Measurements from ENCODE around the gene TMEM167B. TPM values are rescaled to one million over a fixed set of nuclear protein-coding genes. Genes with fewer than 3 reads are reported as not detected.

Gene TMEM167B
- total RNA-seq, 1 donor from 2014 or later: 16.9 TPM

GRCh38 chr1:109080441-109081082 lies 10.0 kb upstream of the TMEM167B start:
- DNase-seq (ENCODE audit: extremely low read depth, low read depth, low spot score): no peak

- no peak for DNase-seq (ENCODE audit: extremely low read depth, low read depth, low spot score)
These were observed 7.1 kb upstream of the TMEM167B start for GRCh38 chr1:109083501-109083900.

- DNase-seq (ENCODE audit: extremely low read depth, low read depth, low spot score): no peak
These were observed 6.6 kb upstream of the TMEM167B start for GRCh38 chr1:109083923-109084322.

GRCh38 chr1:109084563-109085517 lies 5.7 kb upstream of the TMEM167B start:
- no peak for DNase-seq (ENCODE audit: extremely low read depth, low read depth, low spot score)

GRCh38 chr1:109089242-109090015 lies 1.1 kb upstream of the TMEM167B start:
- DNase-seq (ENCODE audit: extremely low read depth, low read depth, low spot score): no peak

- no peak for DNase-seq (ENCODE audit: extremely low read depth, low read depth, low spot score)
These were observed 694 bp downstream of the TMEM167B start for GRCh38 chr1:109091078-109091838.

- no peak for DNase-seq (ENCODE audit: extremely low read depth, low read depth, low spot score)
These were observed 1.3 kb downstream of the TMEM167B start for GRCh38 chr1:109091839-109092193.

- no peak for DNase-seq (ENCODE audit: extremely low read depth, low read depth, low spot score)
These were observed 3.8 kb downstream of the TMEM167B start for GRCh38 chr1:109094377-109094803.

- DNase-seq (ENCODE audit: extremely low read depth, low read depth, low spot score): no peak
These were observed 4.3 kb downstream of the TMEM167B start for GRCh38 chr1:109094871-109095270.

- DNase-seq (ENCODE audit: extremely low read depth, low read depth, low spot score): no peak
These were observed 5.1 kb downstream of the TMEM167B start for GRCh38 chr1:109095631-109096030.

GRCh38 chr1:109096120-109096519 lies 5.6 kb downstream of the TMEM167B start:
- no peak for DNase-seq (ENCODE audit: extremely low read depth, low read depth, low spot score)

- DNase-seq (ENCODE audit: extremely low read depth, low read depth, low spot score): no peak
These were observed 9.6 kb downstream of the TMEM167B start for GRCh38 chr1:109099938-109100773.

- DNase-seq (ENCODE audit: extremely low read depth, low read depth, low spot score): no peak
These were observed 14.0 kb downstream of the TMEM167B start for GRCh38 chr1:109104364-109105151.

- no peak for DNase-seq (ENCODE audit: extremely low read depth, low read depth, low spot score)
These were observed 15.3 kb downstream of the TMEM167B start for GRCh38 chr1:109105881-109106280.

- no peak for DNase-seq (ENCODE audit: extremely low read depth, low read depth, low spot score)
These were observed 17.2 kb downstream of the TMEM167B start for GRCh38 chr1:109107785-109108184.

GRCh38 chr1:109109906-109110305 lies 19.3 kb downstream of the TMEM167B start:
- no peak for DNase-seq (ENCODE audit: extremely low read depth, low read depth, low spot score)

GRCh38 chr1:109111386-109112055 lies 21.0 kb downstream of the TMEM167B start:
- no peak for DNase-seq (ENCODE audit: extremely low read depth, low read depth, low spot score)

GRCh38 chr1:109112056-109112651 lies 21.6 kb downstream of the TMEM167B start:
- DNase-seq (ENCODE audit: extremely low read depth, low read depth, low spot score): no peak
